Measurements from ENCODE around the gene TMEM131L.

Gene TMEM131L

DNA sequence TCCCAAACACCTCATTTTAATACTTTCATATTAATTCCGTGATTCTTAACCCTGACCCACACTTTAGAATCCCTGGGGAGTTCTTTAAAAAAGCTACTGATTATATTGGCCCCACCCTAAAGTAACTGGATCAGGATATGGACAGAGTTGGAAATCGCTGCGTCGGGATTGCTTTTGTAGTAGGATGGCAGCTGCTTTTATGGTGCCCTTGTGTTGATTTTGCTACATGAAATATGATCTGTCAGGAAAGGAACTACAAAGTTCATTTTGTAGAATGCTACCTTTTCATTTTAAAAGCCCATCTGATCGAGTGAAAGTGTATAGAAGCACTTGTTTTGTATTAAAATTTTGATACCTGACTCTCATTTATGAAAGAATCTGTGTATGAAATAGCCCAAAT lies 43.6 kb downstream of the TMEM131L start:
- DNase-seq = no peak

DNA sequence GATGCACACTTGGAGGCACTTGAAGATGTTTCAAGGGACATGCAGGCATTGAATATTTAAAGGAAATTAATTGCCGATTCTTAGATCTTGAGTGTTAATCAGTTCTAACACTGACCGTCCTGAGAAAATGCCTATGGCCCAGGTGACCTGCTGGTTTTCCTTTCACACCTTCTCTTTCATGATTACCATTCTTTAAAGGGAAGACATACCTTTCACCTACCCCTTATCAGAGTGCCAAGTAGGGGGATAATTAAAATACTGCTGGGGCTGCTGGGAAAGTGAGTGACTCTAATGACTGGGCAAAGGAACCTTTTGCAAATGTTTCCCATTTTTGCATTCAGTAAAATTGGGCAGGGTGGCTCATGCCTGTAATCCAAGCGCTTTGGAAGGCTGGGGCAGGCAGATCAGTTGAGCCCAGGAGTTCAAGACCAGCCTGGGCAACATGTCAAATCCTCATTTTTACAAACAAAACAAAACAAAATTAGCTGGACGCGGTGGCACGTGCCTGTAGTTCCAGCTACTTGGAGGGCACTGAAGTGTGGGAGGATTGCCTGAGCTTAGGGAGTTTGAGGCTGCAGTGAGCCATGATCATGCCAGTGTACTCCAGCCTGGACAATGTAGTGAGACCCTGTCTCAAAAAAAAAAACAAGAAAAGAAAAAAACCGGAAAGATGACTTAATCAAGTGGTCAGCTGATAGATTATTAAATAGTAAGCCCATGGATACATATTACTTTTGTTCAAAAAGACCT lies 44.3 kb downstream of the TMEM131L start:
- no peak for DNase-seq

DNA sequence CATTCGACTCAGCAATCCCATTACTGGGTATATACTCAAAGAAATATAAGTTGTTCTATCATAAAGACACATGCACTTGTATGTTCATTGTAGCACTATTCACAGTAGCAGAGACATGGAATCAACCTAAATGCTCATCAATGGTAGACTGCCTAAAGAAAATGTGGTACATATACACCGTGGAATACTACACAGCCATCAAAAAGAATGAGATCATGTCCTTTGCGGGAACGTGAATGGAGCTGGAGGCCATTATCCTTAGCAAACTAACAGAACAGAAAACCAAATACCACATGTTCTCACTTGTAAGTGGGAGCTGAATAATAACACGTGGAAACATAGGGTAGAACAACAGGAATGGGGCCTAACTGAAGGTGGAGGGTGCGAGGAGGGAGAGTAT lies 44.9 kb downstream of the TMEM131L start:
- no peak for DNase-seq

DNA sequence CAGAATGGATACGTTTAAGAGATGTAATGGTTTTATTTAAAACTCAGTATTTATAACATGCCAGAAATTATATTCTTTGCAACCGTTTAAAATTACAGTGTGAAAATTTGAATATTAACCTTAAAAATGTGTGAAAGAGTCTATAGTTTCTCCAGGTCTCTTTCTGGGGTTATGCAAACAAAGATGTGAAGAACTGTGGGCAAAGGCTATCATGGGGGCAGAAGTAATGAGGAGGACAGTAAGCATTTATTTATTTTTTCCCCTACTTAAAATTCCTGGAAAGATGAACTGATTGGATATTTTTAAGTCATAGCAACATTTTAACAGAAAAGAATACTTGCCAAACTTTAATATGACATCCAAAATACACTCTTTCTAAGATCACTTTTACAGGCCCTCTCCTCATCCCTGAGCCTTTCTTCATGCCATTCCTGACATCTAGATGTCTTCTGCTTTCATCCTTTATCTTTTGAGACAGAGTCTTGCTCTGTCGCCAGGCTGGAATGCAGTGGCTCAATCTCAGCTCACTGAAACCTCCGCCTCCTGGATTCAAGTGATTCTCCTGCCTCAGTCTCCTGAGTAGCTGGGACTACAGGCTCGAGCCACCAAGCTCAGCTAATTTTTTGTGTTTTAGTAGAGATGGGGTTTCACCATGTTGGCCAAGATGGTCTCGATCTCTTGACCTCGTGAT lies 46.1 kb downstream of the TMEM131L start:
- no peak for DNase-seq

DNA sequence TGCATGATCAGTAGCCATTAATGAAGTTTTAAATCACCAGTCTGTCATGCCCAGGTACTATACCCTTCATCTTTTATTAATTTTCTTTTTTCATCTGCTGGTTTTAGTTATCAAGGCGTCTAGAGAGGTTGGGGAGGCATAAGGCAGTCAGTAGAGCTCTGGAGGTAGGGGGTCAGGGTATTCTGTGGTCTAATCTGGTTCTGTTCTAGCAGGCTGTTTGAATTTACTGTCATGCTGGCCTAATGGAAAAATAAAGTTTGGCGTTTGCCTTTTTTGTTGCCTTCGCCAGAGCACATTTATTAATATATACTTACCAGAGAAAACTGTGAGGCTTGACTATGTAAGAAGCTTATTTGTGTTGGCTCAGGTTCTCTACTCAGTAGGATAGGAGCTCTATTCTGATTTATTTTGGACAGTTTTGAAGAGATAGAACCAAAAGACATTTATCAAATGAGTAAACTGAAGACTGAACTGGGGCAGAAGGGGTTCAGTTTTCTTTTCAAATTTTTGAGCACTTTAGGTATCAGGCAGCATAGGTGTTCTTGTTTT lies 46.9 kb downstream of the TMEM131L start:
- no peak for DNase-seq

DNA sequence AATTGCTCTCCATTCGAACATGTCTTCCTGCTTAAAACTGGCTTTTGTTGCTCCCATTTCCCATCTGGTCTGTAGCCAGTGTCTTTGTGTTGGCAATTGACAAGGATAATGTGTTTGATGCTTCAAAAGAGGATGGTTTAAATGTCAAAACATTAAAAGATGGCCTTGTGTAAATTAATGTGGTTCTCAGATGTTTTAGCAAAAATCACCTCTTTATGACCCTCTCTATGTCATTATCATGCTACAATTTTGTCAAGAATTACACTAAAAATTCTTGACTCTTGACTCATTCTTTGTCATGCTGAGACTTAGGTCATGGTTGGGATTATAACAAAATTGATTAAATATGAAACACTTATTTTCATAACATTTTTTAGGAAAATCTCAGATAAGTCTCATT lies 47.4 kb downstream of the TMEM131L start:
- no peak for DNase-seq

DNA sequence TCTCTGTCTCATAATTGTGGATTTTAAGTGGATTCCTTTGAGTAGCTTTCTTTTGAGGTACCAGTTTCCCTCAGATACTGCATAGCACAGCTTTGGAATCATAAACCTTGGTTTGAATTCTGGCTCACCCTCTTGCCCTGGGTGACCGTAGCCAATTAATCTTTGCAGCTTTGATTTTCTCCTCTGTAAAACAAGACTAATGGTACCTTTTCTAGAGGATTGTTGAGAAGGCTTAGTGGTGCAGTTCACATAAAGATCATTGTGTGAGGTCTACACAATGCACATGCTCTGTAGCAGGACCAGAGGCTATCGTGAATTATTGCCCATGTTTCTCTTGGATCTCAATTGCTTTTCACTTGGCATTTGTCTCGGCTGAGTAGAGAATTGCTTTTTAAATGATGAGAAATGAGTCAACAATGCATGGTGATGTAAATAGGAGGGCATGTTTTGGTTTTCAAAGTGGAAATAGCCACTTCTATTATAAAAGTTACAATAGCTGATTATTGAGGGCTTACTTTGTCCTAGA lies 47.9 kb downstream of the TMEM131L start:
- no peak for DNase-seq

DNA sequence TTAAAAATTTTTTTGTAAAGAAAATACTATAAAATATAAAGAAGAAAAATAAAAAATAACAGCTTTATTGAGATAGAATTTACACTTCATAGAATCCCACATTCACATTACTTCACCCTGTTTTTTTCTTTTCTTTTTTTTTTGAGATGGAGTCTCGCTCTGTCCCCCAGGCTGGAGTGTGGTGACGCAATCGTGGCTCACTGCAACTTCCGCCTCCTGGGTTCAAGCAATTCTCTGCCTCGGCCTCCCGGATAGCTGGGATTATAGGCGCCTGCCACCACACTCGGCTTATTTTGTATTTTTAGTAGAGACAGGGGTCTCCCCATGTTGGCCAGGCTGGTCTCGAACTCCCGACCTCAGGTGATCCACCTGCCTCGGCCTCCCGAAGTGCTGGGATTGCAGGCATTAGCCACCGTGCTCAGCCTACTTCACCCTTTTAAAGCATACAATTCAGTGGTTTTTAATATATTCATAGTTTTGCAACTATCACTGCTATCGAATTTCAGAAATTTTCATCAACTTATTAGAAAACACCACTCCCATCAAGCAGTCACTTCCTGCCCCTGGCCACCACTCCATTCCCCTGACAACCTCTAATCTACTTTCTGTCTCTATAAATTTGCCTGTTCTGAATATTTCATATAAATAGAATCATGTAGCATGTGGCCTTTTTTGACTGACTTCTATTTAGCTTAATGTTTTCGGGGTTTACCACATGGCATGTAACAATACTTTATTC lies 48.7 kb downstream of the TMEM131L start:
- no peak for DNase-seq

DNA sequence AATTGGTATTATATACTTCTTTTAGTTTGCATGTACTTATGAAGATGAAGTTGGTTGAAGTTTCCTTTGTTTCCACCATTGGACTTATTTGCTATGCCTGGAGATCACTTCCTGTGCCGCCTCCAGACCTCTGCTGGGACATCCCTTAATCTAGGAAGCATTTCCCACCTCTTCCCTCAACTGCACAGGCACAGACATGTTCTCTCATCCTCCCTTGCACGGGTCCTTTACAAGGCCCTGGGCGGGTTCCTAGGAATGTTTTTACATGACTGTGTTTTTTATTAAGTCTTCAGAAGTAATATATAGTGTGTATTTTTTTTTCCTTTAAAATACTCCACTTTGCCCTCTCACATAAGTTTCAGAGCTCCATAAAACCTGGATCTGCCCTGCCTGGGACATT lies 51.0 kb downstream of the TMEM131L start:
- no peak for DNase-seq

DNA sequence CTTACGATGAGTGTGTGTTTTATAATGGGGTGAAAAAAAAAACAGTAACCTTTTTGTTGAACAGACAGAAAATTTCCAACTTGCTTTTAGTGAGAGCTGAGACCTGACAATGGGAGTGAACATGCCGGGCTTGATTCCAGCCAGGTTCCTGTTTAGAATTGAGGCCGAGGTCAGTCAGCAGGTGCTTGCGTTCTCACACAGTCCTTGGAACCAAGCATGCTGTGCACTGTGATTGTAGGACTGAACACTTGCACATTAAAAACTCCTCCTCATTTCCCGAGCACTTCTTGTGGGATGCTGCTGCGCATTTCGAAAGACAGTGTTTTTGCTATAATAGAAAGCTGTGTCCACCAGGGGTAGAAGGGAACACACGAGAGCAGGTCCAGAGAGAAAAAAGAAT lies 51.8 kb downstream of the TMEM131L start:
- DNase-seq = no peak

DNA sequence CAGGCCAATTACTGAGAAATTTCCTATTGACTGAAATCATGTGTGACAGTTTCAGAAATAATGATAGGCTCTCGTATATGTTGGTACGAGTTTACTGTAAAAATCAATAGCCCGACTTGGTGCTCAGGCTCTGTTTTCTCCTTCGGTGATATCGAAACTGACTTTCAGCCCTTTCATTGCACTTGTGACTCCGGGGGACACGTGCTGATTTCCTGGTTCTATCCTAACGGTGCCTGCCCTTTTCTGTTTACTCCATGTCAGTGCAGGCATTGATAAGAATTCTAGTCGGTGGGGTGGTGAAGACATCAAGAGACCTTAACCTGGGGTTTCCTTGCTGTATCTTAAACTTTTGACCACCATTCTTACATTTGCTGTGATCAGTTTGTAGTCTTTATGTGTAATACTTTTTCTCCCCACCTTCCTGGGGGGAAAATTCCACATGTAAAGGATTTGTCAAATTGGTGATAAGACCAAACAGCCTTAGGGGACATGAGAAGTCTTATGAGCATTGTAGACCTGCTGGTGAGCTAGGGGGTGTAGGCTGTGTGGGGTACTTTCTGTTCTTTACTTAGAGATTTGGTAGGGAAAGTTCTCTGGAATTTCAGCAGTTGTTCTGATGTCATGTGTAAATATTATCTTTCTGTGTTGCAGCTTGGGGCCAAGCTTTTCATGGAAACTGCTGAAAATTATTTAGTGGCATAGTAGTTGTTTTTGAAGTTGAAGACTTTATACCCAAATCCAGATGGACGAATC lies 52.7 kb downstream of the TMEM131L start:
- DNase-seq = no peak

DNA sequence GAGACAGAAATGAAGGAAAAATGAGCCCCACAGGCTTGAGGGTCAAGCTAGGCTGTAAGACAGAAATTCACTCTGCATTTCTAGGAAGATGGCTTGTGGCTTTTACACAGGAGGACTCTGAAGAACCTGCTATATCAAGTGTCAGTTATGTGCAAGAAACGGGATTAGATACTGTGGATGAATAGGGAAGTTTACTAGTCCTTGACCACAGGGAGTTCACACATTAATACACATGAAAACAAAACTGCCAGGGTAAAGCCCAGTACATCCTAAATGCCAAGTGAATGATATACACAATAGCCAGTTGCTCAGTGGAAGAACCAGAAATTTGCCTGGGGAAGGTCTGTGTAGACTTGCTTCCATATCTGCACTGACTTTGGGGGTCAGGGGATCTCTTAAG lies 53.5 kb downstream of the TMEM131L start:
- DNase-seq = no peak

DNA sequence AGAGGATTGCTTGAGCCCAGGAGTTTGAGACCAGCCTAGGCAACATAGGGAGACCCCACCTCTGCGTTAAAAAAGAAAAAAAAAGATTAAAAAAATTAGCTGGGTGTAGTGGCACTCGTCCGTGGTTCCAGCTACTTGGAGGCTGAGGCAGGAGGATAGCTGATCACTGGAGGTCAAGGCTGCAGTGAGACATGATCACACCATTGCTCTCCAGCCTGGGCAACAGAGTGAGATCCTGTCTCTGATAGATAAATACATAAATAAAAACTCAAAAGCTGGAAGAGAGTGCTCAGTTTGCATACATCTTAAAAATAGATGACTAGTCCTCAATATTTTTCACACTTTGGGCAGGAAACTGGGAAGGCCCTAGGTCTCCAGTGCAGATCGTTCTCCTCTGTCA lies 54.1 kb downstream of the TMEM131L start:
- no peak for DNase-seq

DNA sequence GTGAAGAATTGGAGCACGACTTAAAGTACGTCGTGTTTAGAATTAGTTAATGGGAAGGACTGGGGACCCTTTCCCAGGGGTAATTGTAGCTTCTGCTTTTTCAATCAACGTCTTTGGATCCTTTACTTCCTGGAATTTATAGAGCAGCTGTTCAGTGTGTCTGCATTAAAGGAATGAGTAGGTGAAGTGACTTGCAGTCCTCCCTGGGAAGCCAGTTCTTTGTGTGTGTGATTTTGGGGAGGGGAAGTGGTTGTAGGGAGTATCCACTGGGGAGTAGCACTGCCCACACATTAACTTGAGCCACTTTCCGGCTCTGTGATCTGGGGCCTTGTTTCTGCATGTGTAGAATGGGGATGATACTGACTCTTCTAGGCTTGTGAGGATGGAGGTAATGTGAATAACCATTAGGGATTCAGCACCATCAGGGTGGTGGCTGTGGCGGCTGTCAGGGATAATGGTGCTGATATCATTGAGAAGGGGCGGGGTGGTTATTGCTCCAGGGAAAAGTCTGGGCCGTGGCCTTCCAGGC lies 54.7 kb downstream of the TMEM131L start:
- no peak for DNase-seq

DNA sequence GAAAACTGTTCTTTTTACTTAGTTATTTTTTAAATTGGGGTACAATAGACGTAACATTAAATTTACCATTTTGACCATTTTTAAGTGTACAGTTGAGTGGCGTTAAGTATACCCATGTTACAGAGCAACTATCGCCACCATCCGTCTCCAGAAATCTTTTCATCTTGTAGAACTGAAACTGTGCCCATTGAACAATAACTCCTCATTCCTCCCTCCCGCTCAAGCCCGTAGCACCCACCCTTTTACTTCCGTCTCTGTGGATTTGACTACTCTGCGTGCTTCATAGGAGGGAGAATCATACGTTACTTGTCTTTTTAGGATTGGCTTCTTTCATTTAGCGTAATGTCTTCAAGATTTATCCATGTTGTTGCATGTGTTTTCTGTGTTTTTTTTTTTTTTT lies 55.3 kb downstream of the TMEM131L start:
- DNase-seq = no peak

DNA sequence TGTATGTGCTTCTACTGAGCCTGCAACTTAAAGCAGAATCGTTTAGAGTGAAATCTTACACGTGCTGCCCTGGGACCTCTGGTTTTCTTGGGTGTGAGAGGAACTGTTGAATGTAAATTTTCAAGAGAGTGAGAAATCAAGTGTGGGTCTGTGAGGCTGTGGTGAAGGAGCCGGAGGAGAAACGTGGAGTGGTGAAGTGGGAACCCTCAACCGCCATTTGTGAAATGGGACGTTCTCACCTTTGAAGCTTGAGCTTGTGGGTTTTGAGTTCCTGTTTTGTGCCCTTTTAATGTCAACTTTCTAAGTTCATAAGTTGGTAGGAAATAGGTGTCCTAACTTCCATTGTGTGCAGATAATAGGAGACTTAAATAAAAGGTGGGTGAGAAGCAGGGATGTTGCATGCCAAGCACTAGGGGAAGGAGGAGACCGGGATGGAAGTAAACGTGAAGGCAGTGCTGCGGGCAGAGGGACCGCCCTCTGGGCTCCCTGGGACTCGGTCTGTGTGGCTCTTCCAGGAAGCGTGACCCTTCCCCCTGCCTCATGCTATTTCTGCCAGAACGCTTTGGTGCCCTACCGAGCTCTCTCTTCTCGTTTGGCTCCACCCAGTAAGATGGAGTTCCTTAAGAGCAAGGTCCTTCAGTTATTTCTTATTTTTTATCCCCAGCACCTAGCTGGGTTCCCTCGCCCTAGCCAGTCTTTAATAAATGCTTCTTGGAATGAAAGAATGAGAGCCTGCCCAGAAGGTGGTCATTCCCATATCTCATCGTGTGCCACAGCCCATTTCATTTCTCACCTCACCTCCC lies 56.0 kb downstream of the TMEM131L start:
- DNase-seq = peak; percentile 62 to 74

DNA sequence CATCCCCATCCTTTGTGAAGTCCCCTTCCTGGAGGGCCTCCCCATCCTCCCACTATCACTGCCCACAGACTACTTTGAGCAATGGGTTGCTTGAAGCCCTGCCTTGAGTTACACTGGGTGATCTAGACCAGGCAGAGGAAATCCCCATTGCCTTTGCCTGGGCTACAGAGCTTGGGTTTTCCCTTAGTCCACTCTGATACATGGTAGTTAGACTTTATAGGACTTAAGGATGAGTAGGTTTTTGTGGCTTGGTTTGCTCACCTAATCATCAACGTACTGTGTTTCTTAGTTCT lies 56.6 kb downstream of the TMEM131L start:
- peak; percentile 59 to 75 for DNase-seq

DNA sequence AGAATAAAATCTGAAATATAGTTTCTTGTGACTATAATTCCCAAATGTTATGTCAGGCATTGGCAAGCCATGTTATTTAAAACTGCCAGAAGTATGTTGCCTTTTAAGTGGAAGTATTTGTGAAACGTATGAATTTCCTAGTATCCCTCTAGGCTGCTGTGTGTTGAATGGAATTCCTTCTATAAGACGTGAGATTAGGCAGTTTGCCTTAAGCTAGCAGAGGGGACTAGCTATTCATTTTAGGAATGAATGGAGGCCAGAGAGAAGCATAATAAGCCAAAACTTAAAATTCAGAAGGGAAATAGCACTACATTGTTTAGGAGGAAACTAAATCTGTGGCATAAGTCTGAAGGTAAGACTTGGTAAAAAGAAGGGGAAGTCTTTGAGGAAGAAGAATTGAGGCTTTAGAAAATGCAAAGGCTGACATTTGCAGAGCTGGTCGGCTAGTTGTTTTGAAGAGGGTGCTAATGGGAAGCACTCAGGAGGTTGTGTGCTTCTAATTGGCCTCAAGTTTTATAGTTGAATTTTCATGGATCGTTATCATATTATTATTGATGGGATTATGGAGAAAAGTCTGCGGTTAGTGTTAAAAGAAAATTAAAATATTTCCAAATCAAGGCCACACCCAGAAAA lies 57.1 kb downstream of the TMEM131L start:
- no peak for DNase-seq

DNA sequence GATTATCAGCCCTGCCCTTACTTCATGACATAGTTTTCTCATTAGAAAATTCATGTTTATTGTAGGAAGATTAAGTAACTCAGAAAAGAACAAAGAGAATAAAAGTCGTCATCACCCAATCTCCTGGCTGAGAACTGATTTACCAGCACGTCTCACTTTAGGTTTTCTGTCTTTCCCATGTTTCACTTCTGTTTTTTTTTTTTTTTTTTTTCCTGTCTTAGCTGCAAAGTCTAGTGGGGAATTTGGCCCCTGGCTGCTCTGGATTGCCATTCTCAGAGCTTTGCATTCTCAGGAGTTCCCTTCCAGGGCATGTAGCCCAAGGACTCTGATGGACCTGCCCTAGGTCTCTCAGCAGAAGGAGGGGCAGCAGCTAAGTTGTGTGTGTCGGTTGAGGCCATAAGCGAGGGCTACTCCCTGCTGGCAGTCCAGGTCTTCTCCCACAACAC lies 57.8 kb downstream of the TMEM131L start:
- no peak for DNase-seq

DNA sequence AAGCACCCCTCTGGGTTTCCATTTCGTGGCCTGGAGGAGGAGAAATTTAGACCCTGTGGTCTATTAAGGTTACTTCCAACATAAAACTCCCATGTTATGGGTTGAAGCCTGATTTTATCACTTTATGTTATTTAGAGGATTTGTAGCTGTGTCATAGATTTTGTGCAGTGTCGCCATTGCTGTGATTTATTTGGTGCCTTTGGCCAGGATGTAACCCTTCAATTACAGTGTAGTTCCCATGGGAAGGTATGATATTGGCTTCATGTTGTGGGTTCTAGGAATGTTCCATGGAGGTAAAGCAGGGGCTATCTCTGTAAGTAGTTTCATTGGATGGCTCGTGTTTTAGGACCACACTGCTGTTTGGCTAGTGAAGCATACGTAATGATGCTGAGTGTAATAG lies 58.5 kb downstream of the TMEM131L start:
- no peak for DNase-seq

DNA sequence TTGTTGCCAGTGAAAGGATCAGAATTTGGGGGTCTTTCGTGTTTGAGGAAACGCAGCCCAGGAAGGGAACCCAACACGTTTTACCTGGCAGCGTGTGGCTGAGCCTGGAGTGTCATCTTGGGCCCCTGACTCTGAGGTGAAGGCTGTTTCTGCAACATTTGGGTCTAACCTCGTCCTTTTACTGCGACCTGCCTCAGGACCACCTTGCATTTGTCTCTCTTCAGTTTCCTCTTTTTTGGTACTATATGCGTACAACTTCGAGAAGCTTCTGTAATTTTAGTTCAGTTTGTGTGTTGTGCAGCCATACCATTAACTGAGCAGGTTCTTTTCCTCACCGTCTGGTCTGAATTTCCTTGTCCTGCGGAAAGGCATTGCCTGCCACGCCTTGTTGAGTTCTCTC lies 61.5 kb downstream of the TMEM131L start:
- DNase-seq = no peak
